ENCODE data around the gene CADPS2. TPM values are rescaled to one million over a fixed set of nuclear protein-coding genes. Genes with fewer than 3 reads are reported as not detected.

Gene CADPS2
- total and polyA plus RNA-seq, 8 donors = 34.2 to 83.4 (median 64.6) TPM

DNA sequence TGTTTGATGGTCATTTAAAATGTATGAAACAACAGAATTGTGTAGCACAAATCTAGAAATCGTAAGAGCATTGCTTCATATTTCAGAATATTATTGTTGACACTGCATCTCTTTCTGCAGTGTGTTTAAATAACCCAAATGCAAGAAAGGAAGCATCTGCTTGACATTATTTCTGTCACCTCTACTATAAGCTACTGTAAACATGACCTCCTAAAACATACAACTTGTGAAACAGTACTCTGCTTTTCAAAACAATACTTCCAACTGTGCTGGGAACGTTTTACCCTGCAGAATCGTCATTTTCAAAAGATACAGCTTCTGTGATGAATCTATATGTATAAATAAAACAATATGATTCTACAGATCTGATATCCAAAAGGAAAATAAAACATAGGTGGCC is 269.3 kb downstream of the CADPS2 start:
- H3K27ac ChIP-seq = no peak overlapping the region
- H3K36me3 ChIP-seq = no peaks in the 10 kb centered on the region
- H3K27me3 ChIP-seq = no peaks in the 10 kb centered on the region
- TF ChIP-seq, protein P1, sequence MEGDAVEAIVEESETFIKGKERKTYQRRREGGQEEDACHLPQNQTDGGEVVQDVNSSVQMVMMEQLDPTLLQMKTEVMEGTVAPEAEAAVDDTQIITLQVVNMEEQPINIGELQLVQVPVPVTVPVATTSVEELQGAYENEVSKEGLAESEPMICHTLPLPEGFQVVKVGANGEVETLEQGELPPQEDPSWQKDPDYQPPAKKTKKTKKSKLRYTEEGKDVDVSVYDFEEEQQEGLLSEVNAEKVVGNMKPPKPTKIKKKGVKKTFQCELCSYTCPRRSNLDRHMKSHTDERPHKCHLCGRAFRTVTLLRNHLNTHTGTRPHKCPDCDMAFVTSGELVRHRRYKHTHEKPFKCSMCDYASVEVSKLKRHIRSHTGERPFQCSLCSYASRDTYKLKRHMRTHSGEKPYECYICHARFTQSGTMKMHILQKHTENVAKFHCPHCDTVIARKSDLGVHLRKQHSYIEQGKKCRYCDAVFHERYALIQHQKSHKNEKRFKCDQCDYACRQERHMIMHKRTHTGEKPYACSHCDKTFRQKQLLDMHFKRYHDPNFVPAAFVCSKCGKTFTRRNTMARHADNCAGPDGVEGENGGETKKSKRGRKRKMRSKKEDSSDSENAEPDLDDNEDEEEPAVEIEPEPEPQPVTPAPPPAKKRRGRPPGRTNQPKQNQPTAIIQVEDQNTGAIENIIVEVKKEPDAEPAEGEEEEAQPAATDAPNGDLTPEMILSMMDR (IDR thresholded peaks at IDR 0.05) = no peak
- no peaks in the 10 kb centered on the region for H3K4me1 ChIP-seq
- intact Hi-C loops (cut with DNase I) = no loop called here
- H3K4me3 ChIP-seq = no peak overlapping the region
- no peaks in the 10 kb centered on the region for H3K9me3 ChIP-seq
- ATAC-seq (no peak), DNase-seq (peak in 2 of 4 donors; percentile 36 to 46)

DNA sequence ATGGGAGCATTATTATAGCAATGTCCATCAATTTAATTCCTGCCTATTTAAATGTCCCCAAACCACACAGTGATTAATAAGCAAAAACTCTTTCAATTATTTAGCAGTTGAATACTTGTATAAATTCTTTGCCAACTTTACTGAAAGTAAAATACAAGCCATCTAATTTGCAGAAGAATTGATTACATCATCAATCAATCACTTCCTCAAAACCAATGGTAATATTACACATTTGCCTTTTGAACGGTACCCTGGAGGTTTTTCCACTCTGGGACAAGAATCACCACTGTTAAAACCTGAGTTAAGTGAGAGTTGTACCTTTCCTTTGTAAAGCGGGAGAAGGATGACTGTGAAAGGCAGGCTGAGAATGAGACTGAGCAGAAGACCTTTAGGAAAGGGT is 280.3 kb downstream of the CADPS2 start:
- H3K27me3 ChIP-seq = no peaks in the 10 kb centered on the region
- no peaks in the 10 kb centered on the region for H3K36me3 ChIP-seq
- no peak overlapping the region for H3K27ac ChIP-seq
- intact Hi-C loops (cut with DNase I) = no loop called here
- DNase-seq = no peak
- no peak for ATAC-seq
- TF ChIP-seq, protein P1 (IDR thresholded peaks at IDR 0.05) = no peak
- no peaks in the 10 kb centered on the region for H3K4me1 ChIP-seq
- H3K4me3 ChIP-seq = no peak overlapping the region
- H3K9me3 ChIP-seq = no peaks in the 10 kb centered on the region

DNA sequence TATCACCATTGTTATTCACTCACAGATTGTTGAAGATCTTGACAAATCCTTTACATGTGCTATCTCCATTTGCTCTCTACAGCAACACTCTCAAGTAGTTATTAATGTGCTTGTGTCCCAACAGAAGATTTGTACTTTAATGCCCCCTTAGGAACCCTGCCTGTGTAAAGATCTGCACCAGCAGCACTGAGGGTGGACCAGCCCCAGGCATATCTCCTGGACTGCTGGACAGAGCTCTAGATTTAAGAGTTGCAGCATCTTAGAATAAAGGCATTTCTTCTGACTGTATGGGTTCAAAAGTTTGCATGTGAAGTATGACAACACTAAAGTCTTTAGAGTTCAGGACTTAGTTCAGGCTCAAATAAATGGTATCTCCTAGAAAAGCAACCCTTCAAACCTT is 282.0 kb downstream of the CADPS2 start:
- TF ChIP-seq, protein P1 (IDR thresholded peaks at IDR 0.05) = no peak
- H3K27me3 ChIP-seq = no peaks in the 10 kb centered on the region
- no peaks in the 10 kb centered on the region for H3K4me1 ChIP-seq
- no peak for ATAC-seq
- H3K27ac ChIP-seq = no peak overlapping the region
- H3K9me3 ChIP-seq = no peaks in the 10 kb centered on the region
- no peaks in the 10 kb centered on the region for H3K36me3 ChIP-seq
- DNase-seq = no peak
- no peak overlapping the region for H3K4me3 ChIP-seq
- intact Hi-C loops (cut with DNase I) = no loop called here

DNA sequence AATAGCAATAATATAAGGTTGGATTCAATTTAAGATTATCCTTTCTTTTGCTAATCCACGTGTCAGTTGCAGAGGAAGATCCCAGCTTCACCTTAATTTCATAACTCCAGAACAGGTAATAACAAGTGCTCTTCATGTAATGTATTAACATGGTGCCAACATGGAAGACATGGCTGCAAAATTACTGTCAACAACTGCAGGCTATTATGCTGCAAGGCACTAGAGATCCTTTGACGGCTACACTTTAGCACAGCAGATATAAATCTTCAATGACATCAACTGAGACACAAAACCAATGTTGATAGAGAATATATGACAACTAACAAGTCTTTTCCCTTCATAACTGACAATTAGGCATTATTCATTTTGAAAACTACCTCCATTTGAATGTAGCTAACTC is 283.5 kb downstream of the CADPS2 start:
- Histone ChIP-seq H3K27me3 (no peaks in the 10 kb centered on the region), H3K4me3 (no peak overlapping the region), H3K9me3 (no peaks in the 10 kb centered on the region), H3K27ac (no peak overlapping the region), H3K4me1 (no peaks in the 10 kb centered on the region), H3K36me3 (no peaks in the 10 kb centered on the region)
- DNase-seq = no peak
- no peak for ATAC-seq
- TF ChIP-seq, protein P1 (IDR thresholded peaks at IDR 0.05) = no peak
- intact Hi-C loops (cut with DNase I) = no loop called here

DNA sequence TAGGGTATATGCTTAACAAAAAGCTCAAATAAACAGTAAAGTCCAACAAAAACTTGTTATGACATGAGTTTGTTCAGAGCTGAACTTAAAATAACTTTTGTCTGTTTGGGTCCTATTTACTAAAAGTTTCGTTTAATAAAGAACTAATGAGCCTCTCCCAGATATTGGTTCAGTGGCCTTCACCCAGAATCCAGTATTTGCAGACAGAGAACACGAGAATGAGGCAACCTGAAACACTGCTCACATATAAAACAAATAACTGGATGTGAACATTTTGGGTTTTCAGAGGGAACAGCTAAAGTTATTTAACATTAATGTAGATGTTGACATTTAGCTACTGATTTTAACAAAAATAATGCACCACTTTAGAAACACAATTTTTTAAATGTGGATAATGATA is 285.6 kb downstream of the CADPS2 start:
- ATAC-seq = no peak
- Histone ChIP-seq H3K4me1 (no peaks in the 10 kb centered on the region), H3K9me3 (no peaks in the 10 kb centered on the region), H3K27me3 (no peaks in the 10 kb centered on the region), H3K4me3 (no peak overlapping the region), H3K36me3 (no peaks in the 10 kb centered on the region), H3K27ac (no peak overlapping the region)
- TF ChIP-seq, protein P1 (IDR thresholded peaks at IDR 0.05) = no peak
- intact Hi-C loops (cut with DNase I) = no loop called here
- no peak for DNase-seq
